SK-N-SH (cell line): ENCODE data around the gene ZG16B. TPM values are rescaled to one million over a fixed set of nuclear protein-coding genes. Genes with fewer than 3 reads are reported as not detected.

Experiments
- CTCF ChIA-PET: fragments of 300-600, 350-600 bp; formaldehyde crosslinking; extraction: SDS; loops from one replicate; lab custom pipeline; 2021; lab: Yijun Ruan, JAX
- POLR2A ChIA-PET: fragments of 350-600 bp; sonication (Branson Sonifier 250); formaldehyde crosslinking; extraction: SDS; loops from one replicate; lab custom pipeline; 2020; ENCODE audit warnings: antibody characterized with exemption, inconsistent platforms; lab: Yijun Ruan, JAX
- DNase-seq: peaks from one replicate; pipeline ENCODE4 v3.0.0; 2012
- H2AFZ ChIP-seq: fragments of 200-600 bp; sonication (generic); 2 replicates; pipeline ENCODE4 v1.8.1; 2016; ENCODE audit warnings: antibody characterized with exemption, mild to moderate bottlenecking, low read depth
- H3F3A ChIP-seq: fragments of 200-600 bp; sonication (generic); replicated peaks from 2 replicates; pipeline ENCODE3; 2016; ENCODE audit warnings: antibody characterized with exemption, mild to moderate bottlenecking; ENCODE audit not compliant: insufficient read depth
- H3K27ac ChIP-seq, 2 experiments: fragments of 200-500 bp in 1 of 2; fragments of 200-600 bp in 1 of 2; sonication (Bioruptor generic) in 1 of 2; sonication (generic), shearing (Covaris generic) in 1 of 2; 2 replicates each; pipeline versions ENCODE4 v1.5.1 to v1.6.1; 2014 to 2016; ENCODE audit warnings: low read depth in 2 of 2, inconsistent platforms in 1 of 2, low read length in 1 of 2, mild to moderate bottlenecking in 1 of 2, mixed read lengths in 1 of 2
- H3K27me3 ChIP-seq: fragments of 200-600 bp; sonication (generic), shearing (Covaris generic); 2 replicates; pipeline ENCODE4 v1.6.1; 2016; ENCODE audit warnings: mixed run types; ENCODE audit not compliant: insufficient read depth
- H3K36me3 ChIP-seq, 2 experiments: fragments of 200-500 bp in 1 of 2; fragments of 200-600 bp in 1 of 2; sonication (Bioruptor generic) in 1 of 2; sonication (generic) in 1 of 2; replicated peaks in 1 of 2; 2 replicates each; pipeline versions ENCODE3 to v1.5.1; 2014 to 2016; ENCODE audit warnings: low read length in 1 of 2, mild to moderate bottlenecking in 1 of 2; ENCODE audit not compliant: insufficient read depth in 2 of 2, control insufficient read depth in 1 of 2
- H3K4me1 ChIP-seq, 2 experiments: fragments of 200-500 bp in 1 of 2; fragments of 200-600 bp in 1 of 2; sonication (Bioruptor generic) in 1 of 2; sonication (generic), shearing (Covaris generic) in 1 of 2; 2 replicates each; pipeline versions ENCODE4 v1.5.1 to v1.6.1; 2014 to 2016; ENCODE audit warnings: low read depth in 1 of 2, low read length in 1 of 2, mixed run types in 1 of 2; ENCODE audit not compliant: insufficient read depth in 2 of 2, control insufficient read depth in 1 of 2
- H3K4me2 ChIP-seq: fragments of 200-600 bp; sonication (generic), shearing (Covaris generic); 2 replicates; pipeline ENCODE4 v1.6.1; 2017; ENCODE audit warnings: mixed run types
- H3K4me3 ChIP-seq, 2 experiments: fragments of 200-500 bp in 1 of 2; fragments of 200-600 bp in 1 of 2; sonication (Bioruptor generic) in 1 of 2; sonication (generic), shearing (Covaris generic) in 1 of 2; 2 replicates each; pipeline versions ENCODE4 v1.5.1 to v1.8.1; 2014 to 2016; ENCODE audit warnings: low read depth in 2 of 2, inconsistent platforms in 1 of 2, low read length in 1 of 2, mild to moderate bottlenecking in 1 of 2, mixed read lengths in 1 of 2, moderate library complexity in 1 of 2
- H3K79me2 ChIP-seq: fragments of 200-600 bp; sonication (generic); 2 replicates; pipeline ENCODE4 v1.8.1; 2017; ENCODE audit warnings: mild to moderate bottlenecking; ENCODE audit not compliant: insufficient read depth
- H3K9ac ChIP-seq: fragments of 200-600 bp; sonication (generic); 2 replicates; pipeline ENCODE4 v1.6.1; 2017; ENCODE audit warnings: mixed run types
- H3K9me2 ChIP-seq: fragments of 200-600 bp; sonication (generic); 2 replicates; pipeline ENCODE4 v1.6.1; 2017; ENCODE audit warnings: mixed run types
- H3K9me3 ChIP-seq: fragments of 200-600 bp; sonication (generic); 2 replicates; pipeline ENCODE4 v1.6.1; 2017; ENCODE audit warnings: mixed run types, mild to moderate bottlenecking, moderate library complexity
- H4K20me1 ChIP-seq: fragments of 200-600 bp; sonication (generic); 2 replicates; pipeline ENCODE4 v1.6.1; 2017; ENCODE audit warnings: mild to moderate bottlenecking, mixed run types; ENCODE audit not compliant: insufficient read depth
- ELF1 ChIP-seq: IDR thresholded peaks from 2 replicates; pipeline ENCODE4 v1.4.0; 2012
- EP300 ChIP-seq, 2 experiments: IDR thresholded peaks; 2 replicates each; pipeline versions ENCODE4 v1.4.0 to v1.6.1; 2012; ENCODE audit warnings: borderline replicate concordance in 1 of 2, low read depth in 1 of 2, low read length in 1 of 2
- EZH2phosphoT487 ChIP-seq: fragments of 200-600 bp; sonication (generic); IDR thresholded peaks from 2 replicates; pipeline ENCODE4 v1.6.1; 2017; ENCODE audit warnings: low read depth, mixed run types, mild to moderate bottlenecking, antibody characterized with exemption, moderate library complexity, borderline replicate concordance
- FOXJ3 ChIP-seq: sonication (generic); formaldehyde crosslinking; IDR thresholded peaks from 2 replicates; pipeline ENCODE4 v1.5.1; 2020; ENCODE audit warnings: mild to moderate bottlenecking, missing genetic modification reagents
- GABPA ChIP-seq: IDR thresholded peaks from 2 replicates; pipeline ENCODE4 v1.4.0; 2012; ENCODE audit warnings: low read depth, mild to moderate bottlenecking
- IRF3 ChIP-seq: fragments of 150-350 bp; IDR thresholded peaks from 2 replicates; pipeline ENCODE4 v1.6.1; 2016; ENCODE audit warnings: mild to moderate bottlenecking, low read depth, low read length
- MAX ChIP-seq: IDR thresholded peaks from 2 replicates; pipeline ENCODE4 v1.4.0; 2012; ENCODE audit warnings: low read depth
- MEF2A ChIP-seq: IDR thresholded peaks from 2 replicates; pipeline ENCODE4 v1.4.0; 2012; ENCODE audit warnings: low read depth, borderline replicate concordance
- MXI1 ChIP-seq: IDR thresholded peaks from 2 replicates; pipeline ENCODE4 v1.6.1; 2012; ENCODE audit warnings: mild to moderate bottlenecking, low read depth, low read length, improper control_type of control experiment
- RAD21 ChIP-seq: IDR thresholded peaks from 2 replicates; pipeline ENCODE4 v1.6.1; 2012; ENCODE audit warnings: mild to moderate bottlenecking, low read length
- RFX5 ChIP-seq: IDR thresholded peaks from 2 replicates; pipeline ENCODE4 v1.6.1; 2012; ENCODE audit warnings: mild to moderate bottlenecking, improper control_type of control experiment, low read length
- SIN3A ChIP-seq: IDR thresholded peaks from 2 replicates; pipeline ENCODE4 v1.6.1; 2012; ENCODE audit warnings: low read depth, mild to moderate bottlenecking, low read length, moderate library complexity, borderline replicate concordance
- SMC3 ChIP-seq: IDR thresholded peaks from 2 replicates; pipeline ENCODE4 v1.6.1; 2012; ENCODE audit warnings: low read depth, low read length, improper control_type of control experiment
- TCF12 ChIP-seq: IDR thresholded peaks from 2 replicates; pipeline ENCODE4 v1.4.0; 2012
- WGBS: methylation state at CpG from one replicate; pipeline ENCODE4 v1.1.6; 2017; ENCODE audit warnings: low lambda C conversion rate; 5-methylcytosine and 5-hydroxymethylcytosine counted together
- polyA plus RNA-seq, 3 experiments: library from polyadenylated mRNA; depleted of rRNA; stranded (reverse); fragments of >200 nt; gene quantifications; 2 replicates each; pipeline ENCODE4 v1.2.3, GENCODE V29; 2012

The ZG16B gene
- polyA plus RNA-seq, 1 of the 3 experiments (the other 2 are of a cell fraction) = 0.26 TPM

GRCh38 chr16:2833776-2834175 lies 3.7 kb downstream of the ZG16B start:
- TF ChIP-seq EZH2phosphoT487 (no peak), RAD21 (no peak), ELF1 (no peak), MAX (no peak), SIN3A (no peak), GABPA (no peak)
- H3K36me3 ChIP-seq = no peaks in the 10 kb centered on the region
- H3K9me3 ChIP-seq = no peaks in the 10 kb centered on the region
- H3K9me2 ChIP-seq = no peaks in the 10 kb centered on the region
- H3K79me2 ChIP-seq = no peaks in the 10 kb centered on the region
- no peaks in the 10 kb centered on the region for H4K20me1 ChIP-seq
- WGBS = 51% methylated on average over 5 of the region's 7 CpGs
- H3K9ac ChIP-seq = no peak overlapping the region
- ChIA-PET CTCF (no interaction called here), POLR2A (no interaction called here)
- H3K27ac ChIP-seq = no peak overlapping the region
- no peak overlapping the region for H2AFZ ChIP-seq
- no peaks in the 10 kb centered on the region; the same call in 1 of the 2 replicates for H3K27me3 ChIP-seq
- peaks cover 9% of the 10 kb centered on the region for H3F3A ChIP-seq
- H3K4me1 ChIP-seq = peaks cover 4 to 15% of the 10 kb centered on the region in 2 experiments; a peak in 1 of 4 replicates
- no peak overlapping the region for H3K4me3 ChIP-seq
- DNase-seq = no peak
- H3K4me2 ChIP-seq = no peak overlapping the region

- Histone ChIP-seq H3K27me3 (no peaks in the 10 kb centered on the region; the same call in 1 of the 2 replicates), H3K9me3 (no peaks in the 10 kb centered on the region), H3K27ac (no peak overlapping the region; a peak in 1 of 4 replicates), H3K36me3 (no peaks in the 10 kb centered on the region), H3F3A (peaks cover 9% of the 10 kb centered on the region), H3K4me1 (peaks cover 4 to 6% of the 10 kb centered on the region in 2 experiments; a peak in 1 of 4 replicates), H3K9me2 (no peaks in the 10 kb centered on the region), H3K79me2 (no peaks in the 10 kb centered on the region), H3K9ac (no peak overlapping the region), H2AFZ (no peak overlapping the region), H3K4me2 (no peak overlapping the region), H3K4me3 (no peak overlapping the region), H4K20me1 (no peaks in the 10 kb centered on the region)
- 63% methylated on average over 3 of the region's 3 CpGs for WGBS
- no peak for DNase-seq
- TF ChIP-seq TCF12 = no peak
- TF ChIP-seq GABPA = no peak
- no peak for TF ChIP-seq MEF2A
- TF ChIP-seq RFX5 = no peak
- TF ChIP-seq EP300 (IDR thresholded peaks at IDR 0.05; ENCODE audit: borderline replicate concordance in 1 of 2, low read depth in 1 of 2, low read length in 1 of 2) = no peak
- no peak for TF ChIP-seq MXI1
- TF ChIP-seq SMC3 = no peak
- TF ChIP-seq IRF3 = no peak
- TF ChIP-seq FOXJ3 (CRISPR knock-in tag) = no peak
- ChIA-PET POLR2A (no interaction called here), CTCF (no interaction called here)
Measured at GRCh38 chr16:2834968-2835367, 4.9 kb downstream of the ZG16B start.
